Loucy (cell line): Measurements from ENCODE around the gene PDZRN3.

ENCODE experiments used
- H2AFZ ChIP-seq: fragments of 200-600 bp; sonication (generic); 2 replicates; pipeline ENCODE4 v1.6.0; 2016; ENCODE audit warnings: antibody characterized with exemption, mild to moderate bottlenecking, low read length, moderate library complexity
- H3F3A ChIP-seq: fragments of 200-600 bp; 2 replicates; pipeline ENCODE4 v1.6.0; 2016; ENCODE audit warnings: antibody characterized with exemption, low read depth, mild to moderate bottlenecking
- H3K27me3 ChIP-seq: fragments of 200-600 bp; sonication (generic); 2 replicates; pipeline ENCODE4 v1.6.1; 2014; ENCODE audit warnings: low read length, mild to moderate bottlenecking; ENCODE audit not compliant: insufficient read depth, poor library complexity, severe bottlenecking
- H3K36me3 ChIP-seq: fragments of 200-600 bp; sonication (generic); 2 replicates; pipeline ENCODE4 v1.6.1; 2016; ENCODE audit warnings: low read length; ENCODE audit not compliant: insufficient read depth
- H3K4me1 ChIP-seq: fragments of 200-600 bp; sonication (generic); 2 replicates; pipeline ENCODE4 v1.5.1; 2014; ENCODE audit warnings: low read length, mild to moderate bottlenecking; ENCODE audit not compliant: insufficient read depth, poor library complexity, severe bottlenecking
- H3K4me2 ChIP-seq: fragments of 200-600 bp; sonication (generic); 2 replicates; pipeline ENCODE4 v1.6.0; 2014; ENCODE audit warnings: antibody characterized with exemption, low read length, low read depth, mild to moderate bottlenecking; ENCODE audit not compliant: poor library complexity, severe bottlenecking
- H3K4me3 ChIP-seq: fragments of 200-600 bp; sonication (generic); 2 replicates; pipeline ENCODE4 v1.5.1; 2014; ENCODE audit warnings: low read length, mild to moderate bottlenecking, mixed read lengths; ENCODE audit not compliant: poor library complexity, severe bottlenecking
- H3K79me2 ChIP-seq: fragments of 200-600 bp; sonication (generic); 2 replicates; pipeline ENCODE4 v1.6.1; 2014; ENCODE audit warnings: low read length; ENCODE audit not compliant: insufficient read depth
- H3K9ac ChIP-seq: fragments of 200-600 bp; sonication (generic); 2 replicates; pipeline ENCODE4 v1.6.0; 2014; ENCODE audit warnings: mild to moderate bottlenecking, low read depth, low read length, moderate library complexity; ENCODE audit not compliant: poor library complexity, severe bottlenecking
- H3K9me2 ChIP-seq: fragments of 200-600 bp; sonication (generic); replicated peaks from 2 replicates; pipeline ENCODE4 v1.6.1; 2016; ENCODE audit warnings: low read depth, low read length, mixed read lengths
- H3K9me3 ChIP-seq: fragments of 200-600 bp; sonication (generic); 2 replicates; pipeline ENCODE4 v1.6.1; 2014; ENCODE audit warnings: mild to moderate bottlenecking, antibody characterized with exemption, low read length, low read depth; ENCODE audit not compliant: insufficient read depth
- H4K20me1 ChIP-seq: fragments of 200-600 bp; sonication (generic); 2 replicates; pipeline ENCODE4 v1.6.0; 2014; ENCODE audit warnings: antibody characterized with exemption, low read length, mild to moderate bottlenecking; ENCODE audit not compliant: insufficient read depth, poor library complexity, severe bottlenecking
- EZH2phosphoT487 ChIP-seq: fragments of 200-600 bp; IDR thresholded peaks from 2 replicates; pipeline ENCODE4 v1.6.1; 2018; ENCODE audit warnings: antibody characterized with exemption, mild to moderate bottlenecking, moderate library complexity, borderline replicate concordance
- TF ChIP-seq, protein P1 (sequence below): fragments of 200-600 bp; sonication (generic); conservative IDR thresholded peaks from 2 replicates; pipeline ENCODE4 v1.5.1; 2014; ENCODE audit warnings: mild to moderate bottlenecking, antibody characterized with exemption, low read length

PDZRN3 gene

DNA sequence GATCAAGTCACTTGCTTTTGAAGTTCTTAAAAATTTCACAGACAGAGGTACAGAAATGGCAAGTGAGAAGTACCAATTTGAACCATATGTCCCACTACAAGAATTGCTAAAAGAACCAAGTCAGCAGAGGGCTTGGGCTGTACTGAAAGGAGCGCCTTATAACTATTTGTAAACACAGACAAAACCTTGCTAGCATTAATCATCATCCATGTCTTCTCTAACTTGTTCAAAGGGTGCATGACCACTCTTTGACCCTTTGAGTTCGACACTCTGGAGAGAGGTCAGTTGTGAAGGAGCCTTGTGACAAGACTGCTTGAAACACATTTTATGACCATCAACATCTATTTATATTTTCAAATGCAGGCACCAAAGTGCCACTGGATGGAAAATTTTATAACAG is 191.7 kb downstream of the PDZRN3 start:
- Histone ChIP-seq H3K36me3 (no peaks in the 10 kb centered on the region), H3K9ac (no peak overlapping the region), H3F3A (no peaks in the 10 kb centered on the region), H4K20me1 (no peaks in the 10 kb centered on the region), H3K4me2 (no peak overlapping the region), H3K9me3 (no peaks in the 10 kb centered on the region), H3K9me2 (no peaks in the 10 kb centered on the region), H3K79me2 (no peaks in the 10 kb centered on the region), H2AFZ (no peak overlapping the region), H3K4me1 (peaks cover 28% of the 10 kb centered on the region), H3K4me3 (no peak overlapping the region), H3K27me3 (no peaks in the 10 kb centered on the region)
- TF ChIP-seq, protein P1, sequence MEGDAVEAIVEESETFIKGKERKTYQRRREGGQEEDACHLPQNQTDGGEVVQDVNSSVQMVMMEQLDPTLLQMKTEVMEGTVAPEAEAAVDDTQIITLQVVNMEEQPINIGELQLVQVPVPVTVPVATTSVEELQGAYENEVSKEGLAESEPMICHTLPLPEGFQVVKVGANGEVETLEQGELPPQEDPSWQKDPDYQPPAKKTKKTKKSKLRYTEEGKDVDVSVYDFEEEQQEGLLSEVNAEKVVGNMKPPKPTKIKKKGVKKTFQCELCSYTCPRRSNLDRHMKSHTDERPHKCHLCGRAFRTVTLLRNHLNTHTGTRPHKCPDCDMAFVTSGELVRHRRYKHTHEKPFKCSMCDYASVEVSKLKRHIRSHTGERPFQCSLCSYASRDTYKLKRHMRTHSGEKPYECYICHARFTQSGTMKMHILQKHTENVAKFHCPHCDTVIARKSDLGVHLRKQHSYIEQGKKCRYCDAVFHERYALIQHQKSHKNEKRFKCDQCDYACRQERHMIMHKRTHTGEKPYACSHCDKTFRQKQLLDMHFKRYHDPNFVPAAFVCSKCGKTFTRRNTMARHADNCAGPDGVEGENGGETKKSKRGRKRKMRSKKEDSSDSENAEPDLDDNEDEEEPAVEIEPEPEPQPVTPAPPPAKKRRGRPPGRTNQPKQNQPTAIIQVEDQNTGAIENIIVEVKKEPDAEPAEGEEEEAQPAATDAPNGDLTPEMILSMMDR: no peak
- TF ChIP-seq EZH2phosphoT487: no peak

DNA sequence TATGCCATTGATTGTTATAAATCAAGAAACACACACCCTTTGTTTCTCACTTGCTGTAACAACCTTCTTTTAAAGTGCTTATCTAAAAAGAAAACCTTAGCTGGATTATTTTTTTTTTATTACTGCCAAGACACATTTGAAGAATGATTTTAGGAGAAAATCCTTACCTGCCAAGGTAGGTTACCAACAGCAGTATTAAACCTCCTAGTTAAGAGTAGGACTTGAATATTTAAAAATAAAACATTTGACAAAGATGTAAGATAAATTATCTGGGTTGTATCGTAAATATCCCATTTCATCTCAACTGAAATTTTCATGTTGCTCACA is 192.1 kb downstream of the PDZRN3 start:
- H3K36me3 ChIP-seq: no peaks in the 10 kb centered on the region
- no peaks in the 10 kb centered on the region for H4K20me1 ChIP-seq
- no peak overlapping the region for H3K4me3 ChIP-seq
- no peaks in the 10 kb centered on the region for H3K9me2 ChIP-seq
- H3K27me3 ChIP-seq: no peaks in the 10 kb centered on the region
- H2AFZ ChIP-seq: no peak overlapping the region
- H3K4me1 ChIP-seq: peaks cover 28% of the 10 kb centered on the region
- no peak overlapping the region for H3K9ac ChIP-seq
- H3F3A ChIP-seq: no peaks in the 10 kb centered on the region
- H3K9me3 ChIP-seq: no peaks in the 10 kb centered on the region
- TF ChIP-seq, protein P1: no peak; the same call in none of the 2 replicates
- TF ChIP-seq EZH2phosphoT487: no peak
- no peak overlapping the region for H3K4me2 ChIP-seq
- no peaks in the 10 kb centered on the region for H3K79me2 ChIP-seq

DNA sequence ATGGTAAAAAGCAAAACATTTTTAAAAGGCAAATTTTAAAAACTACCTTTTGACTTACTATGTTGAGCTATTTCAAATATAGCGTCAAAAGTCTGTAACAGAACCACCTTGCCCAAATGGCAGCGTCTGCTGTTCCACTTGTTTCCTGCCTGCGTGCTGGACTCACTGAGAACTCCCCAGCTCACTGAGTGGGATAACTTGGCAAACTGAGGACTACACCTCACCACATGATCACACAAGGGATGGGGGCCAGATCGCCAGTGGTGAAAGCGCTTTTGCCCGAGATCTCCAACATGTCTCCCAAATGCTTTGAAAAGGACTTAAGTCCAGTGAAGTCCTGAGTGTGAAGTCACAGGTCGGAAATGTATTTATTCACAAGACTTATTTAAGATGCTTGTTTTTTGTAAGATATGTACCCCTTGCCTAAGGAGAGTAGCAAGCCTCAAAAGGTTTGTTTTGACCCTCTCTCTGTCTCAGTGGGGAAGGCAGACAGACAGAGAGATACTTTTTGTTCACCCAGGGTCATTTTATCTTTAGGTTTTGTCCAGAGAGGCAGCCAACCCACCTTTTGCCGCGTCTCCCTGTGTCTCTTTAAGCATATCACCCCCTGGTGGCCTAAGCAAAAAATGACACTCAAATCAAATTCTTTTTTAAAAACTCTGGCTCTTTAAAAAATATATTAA is 192.6 kb downstream of the PDZRN3 start:
- Histone ChIP-seq H4K20me1 (no peaks in the 10 kb centered on the region), H3K9me3 (no peaks in the 10 kb centered on the region), H3K9me2 (no peaks in the 10 kb centered on the region), H3K4me2 (peak overlapping the region; percentile 2), H2AFZ (peak overlapping the region; percentile 19; the same call in 1 of the 2 replicates), H3K79me2 (no peaks in the 10 kb centered on the region), H3K27me3 (no peaks in the 10 kb centered on the region), H3F3A (no peaks in the 10 kb centered on the region), H3K9ac (peak overlapping the region; percentile 12), H3K4me3 (no peak overlapping the region), H3K4me1 (peaks cover 28% of the 10 kb centered on the region), H3K36me3 (no peaks in the 10 kb centered on the region)
- no peak for TF ChIP-seq EZH2phosphoT487
- TF ChIP-seq, protein P1: peak; percentile 82
